Cardiac septum (tissue), 1 donor: ENCODE data around the gene SRPK1. TPM values are rescaled to one million over a fixed set of nuclear protein-coding genes. Genes with fewer than 3 reads are reported as not detected.
"Not testable (repeated sequence)": the region's sequence is repeated elsewhere in the genome, so short reads cannot be mapped to it uniquely, and the experiment has no call there.

Experiments
- DNase-seq: peaks from one replicate; pipeline ENCODE4 v3.0.0-alpha.2; 2020; ENCODE audit warnings: low spot score
- intact Hi-C: fragments of 100-400 bp; cut with DNase I; formaldehyde crosslinking; loops from one replicate; pipeline ENCODE4 v1.14.0; 2022
- total RNA-seq: library from RNA; stranded (reverse); fragmentation: NEBNext Ultra II Directional; extraction: Animal tissue kit (Norgen Biotek cat#: 25700); gene quantifications from one replicate; pipeline ENCODE4 v1.2.1, GENCODE V29; 2021
- donor health status: DM: no; HTN: no; CAD: no.

The SRPK1 gene
- total RNA-seq, 1 donor from 2014 or later = 20.4 TPM

DNA sequence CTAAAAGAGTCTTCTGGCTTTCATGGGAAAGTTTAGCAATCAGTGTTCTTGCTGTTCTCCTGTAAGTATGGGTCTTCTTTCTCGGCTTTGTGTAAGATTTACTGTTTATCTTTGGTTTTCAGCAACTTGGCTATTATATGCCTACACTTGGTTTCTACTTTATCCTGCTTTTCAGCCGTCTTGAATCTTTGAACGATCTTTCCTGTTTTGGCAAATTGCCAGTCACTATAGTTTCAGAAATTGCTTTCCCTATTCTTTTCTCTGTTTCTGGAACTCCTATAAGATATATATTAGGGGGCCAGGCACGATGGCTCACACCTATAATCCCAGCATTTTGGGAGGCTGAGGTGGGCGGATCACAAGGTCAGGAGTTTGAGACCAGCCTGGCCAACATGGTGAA lies 14.6 kb upstream of the SRPK1 start:
- intact Hi-C loops = no loop called here
- DNase-seq = no peak

DNA sequence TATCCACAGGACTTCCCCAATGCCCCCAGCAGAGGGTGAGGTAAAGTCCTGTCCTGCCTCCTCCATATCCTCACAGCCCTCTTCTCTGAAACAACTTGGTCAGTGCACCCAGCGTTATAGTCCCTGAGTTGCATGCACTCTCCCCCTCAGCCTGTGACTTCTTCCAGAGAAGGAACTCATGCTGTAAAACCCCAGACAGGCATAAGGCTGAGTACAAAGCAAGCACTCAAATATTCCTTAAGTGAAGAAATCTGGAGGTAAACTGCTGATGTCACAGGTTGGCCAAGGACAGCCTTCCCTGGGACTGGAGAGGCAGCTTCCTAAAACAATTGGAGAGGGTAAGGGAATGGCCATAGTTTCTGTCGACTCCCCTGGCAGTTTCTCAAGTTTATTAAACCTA lies 12.9 kb upstream of the SRPK1 start:
- intact Hi-C loops = no loop called here

DNA sequence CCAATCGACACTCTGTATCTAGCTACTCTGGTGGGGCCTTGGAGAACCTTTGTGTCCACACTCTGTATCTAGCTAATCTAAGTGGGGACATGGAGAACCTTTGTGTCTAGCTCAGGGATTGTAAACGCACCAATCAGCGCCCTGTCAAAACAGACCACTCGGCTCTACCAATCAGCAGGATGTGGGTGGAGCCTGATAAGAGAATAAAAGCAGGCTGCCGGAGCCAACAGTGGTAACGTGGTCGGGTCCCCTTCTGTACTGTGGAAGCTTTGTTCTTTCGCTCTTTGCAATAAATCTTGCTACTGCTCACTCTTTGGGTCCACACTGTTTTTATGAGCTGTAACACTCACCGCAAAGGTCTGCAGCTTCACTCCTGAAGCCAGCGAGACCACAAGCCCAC lies 11.0 kb upstream of the SRPK1 start:
- DNase-seq, intact Hi-C loops: not testable (repeated sequence)

More for the DNA sequence above, 12.9 kb upstream of the SRPK1 start:
- DNase-seq = no peak

DNA sequence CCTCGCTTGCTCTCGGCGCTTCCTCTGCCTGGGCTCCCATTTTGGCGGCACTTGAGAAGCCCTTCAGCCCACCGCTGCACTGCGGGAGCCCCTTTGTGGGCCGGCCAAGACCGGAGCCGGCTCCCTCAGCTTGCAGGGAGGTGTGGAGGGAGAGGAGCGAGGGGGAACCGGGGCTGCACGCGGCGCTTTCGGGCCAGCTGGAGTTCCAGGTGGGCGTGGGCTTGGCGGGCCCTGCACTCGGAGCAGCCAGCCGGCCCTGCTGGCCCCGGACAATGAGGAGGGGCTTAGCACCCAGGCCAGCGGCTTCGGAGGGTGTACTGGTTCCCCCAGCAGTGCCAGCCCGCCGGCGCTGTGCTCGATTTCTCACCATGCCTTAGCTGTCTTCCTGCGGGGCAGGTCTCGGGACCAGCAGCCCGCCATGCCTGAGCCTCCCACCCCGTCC lies 10.2 kb upstream of the SRPK1 start:
- intact Hi-C loops = no loop called here
- no peak for DNase-seq

DNA sequence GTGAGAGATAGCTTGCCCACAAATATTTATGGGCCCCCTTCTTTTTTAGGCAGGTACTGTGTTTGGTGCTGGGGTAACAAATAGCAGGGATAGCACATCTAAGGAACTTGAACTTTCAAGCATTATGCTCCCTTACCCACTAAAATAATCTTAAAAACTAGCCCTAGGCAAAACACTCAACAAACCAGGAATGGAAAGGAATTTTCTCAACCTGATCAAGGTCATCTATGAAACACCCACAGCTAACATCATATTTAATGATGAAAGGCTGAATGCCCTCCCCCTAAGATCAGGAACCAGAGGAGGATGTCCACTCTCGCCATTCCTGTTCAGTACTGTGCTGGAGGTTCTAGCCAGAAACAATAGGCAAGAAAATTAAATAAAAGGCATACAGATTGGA lies 8.7 kb upstream of the SRPK1 start:
- no peak for DNase-seq
- intact Hi-C loops = no loop called here

DNA sequence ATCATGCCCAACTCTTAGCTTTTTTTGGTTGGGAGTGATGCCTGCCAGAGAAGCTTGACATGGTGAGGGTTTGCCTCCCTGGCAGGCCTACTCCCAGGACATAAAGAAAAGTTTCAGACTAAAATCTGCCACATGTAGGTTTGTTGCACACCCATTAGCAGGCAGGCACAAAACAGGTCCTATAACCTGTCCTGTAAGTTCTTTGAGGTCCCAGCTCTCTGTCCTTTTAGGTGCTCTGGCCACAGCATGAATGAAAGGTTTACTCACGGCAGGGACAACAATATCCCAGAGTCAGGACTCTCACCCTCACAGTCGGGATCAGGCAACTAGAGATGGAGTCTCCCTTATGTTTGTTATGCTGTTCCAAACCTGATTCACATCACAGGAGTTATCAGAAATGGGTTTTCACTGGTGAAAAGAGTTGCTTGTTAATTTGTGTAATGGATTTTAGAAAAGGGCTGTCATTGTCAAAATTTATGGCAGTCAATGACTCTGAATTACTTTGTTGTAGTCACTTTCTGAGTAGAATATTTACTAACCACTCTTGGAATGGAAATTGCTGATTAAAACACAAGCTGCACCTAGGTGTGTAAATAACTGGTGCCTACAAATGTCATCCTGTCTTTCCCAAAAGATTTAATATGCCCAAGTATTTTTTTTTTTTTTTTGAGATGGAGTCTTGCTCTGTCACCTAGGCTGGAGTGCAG lies 5.8 kb upstream of the SRPK1 start:
- intact Hi-C loops = no loop called here
- no peak for DNase-seq

DNA sequence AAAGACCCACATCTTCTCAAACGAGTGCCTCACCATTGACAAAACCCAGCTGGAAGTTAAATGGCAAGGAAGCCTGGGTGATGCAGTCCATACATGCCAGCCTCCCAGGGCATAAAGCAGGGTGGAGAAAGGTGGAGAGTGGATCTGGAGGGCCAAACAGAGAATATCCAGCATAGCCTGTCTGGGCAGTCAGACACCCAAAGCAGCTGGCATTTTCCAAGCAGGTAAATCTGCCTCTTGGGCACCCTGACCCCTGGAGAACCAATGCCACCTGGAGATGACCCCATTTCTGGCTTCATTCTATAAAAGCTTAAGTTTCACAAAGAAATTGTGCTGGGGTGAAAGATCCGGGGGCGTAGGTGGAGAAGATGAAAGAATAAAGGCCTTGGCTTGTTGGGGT lies 5.1 kb upstream of the SRPK1 start:
- DNase-seq = no peak
- intact Hi-C loops = no loop called here

DNA sequence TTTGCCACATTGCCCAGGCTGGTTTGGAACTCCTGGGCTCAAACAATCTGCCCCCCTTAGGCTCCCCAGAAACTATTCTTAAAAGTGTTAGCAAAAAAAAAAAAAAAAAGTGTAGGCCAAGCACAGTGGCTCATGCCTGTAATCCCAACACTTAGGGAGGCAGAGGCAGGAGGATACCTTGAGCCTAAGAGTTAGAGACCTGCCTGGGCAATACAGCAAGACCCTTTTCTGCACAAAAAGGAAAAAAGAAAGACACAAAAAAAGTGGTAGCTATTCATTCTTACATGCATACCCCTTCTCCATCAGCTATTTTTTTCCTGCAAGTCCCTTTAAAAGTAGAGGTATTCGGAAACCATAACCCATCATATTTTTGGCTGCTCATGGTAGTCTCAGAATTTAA lies 3.2 kb upstream of the SRPK1 start:
- intact Hi-C loops = no loop called here

DNA sequence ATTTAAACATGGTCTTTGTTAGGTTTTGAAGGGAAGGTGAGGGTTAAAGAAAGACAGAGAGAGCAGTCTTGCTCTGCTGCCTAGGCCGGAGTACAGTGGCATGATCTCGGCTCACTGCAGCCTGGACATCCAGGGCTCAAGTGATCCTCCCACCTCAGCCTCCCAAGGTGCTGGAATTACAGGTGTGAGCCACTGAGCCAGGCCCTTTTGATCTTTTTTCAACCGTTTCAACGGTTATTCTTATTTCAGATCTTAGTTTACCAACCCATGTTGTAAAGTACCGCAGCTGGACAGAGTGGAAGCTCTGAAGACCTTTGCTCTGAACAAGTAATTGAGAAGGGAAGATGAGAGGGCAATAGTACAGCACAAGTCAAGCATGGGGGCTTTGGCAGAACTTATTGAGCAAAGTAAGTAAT lies 1.2 kb upstream of the SRPK1 start:
- intact Hi-C loops = no loop called here
- no peak for DNase-seq

More for the DNA sequence above, 3.2 kb upstream of the SRPK1 start:
- no peak for DNase-seq

DNA sequence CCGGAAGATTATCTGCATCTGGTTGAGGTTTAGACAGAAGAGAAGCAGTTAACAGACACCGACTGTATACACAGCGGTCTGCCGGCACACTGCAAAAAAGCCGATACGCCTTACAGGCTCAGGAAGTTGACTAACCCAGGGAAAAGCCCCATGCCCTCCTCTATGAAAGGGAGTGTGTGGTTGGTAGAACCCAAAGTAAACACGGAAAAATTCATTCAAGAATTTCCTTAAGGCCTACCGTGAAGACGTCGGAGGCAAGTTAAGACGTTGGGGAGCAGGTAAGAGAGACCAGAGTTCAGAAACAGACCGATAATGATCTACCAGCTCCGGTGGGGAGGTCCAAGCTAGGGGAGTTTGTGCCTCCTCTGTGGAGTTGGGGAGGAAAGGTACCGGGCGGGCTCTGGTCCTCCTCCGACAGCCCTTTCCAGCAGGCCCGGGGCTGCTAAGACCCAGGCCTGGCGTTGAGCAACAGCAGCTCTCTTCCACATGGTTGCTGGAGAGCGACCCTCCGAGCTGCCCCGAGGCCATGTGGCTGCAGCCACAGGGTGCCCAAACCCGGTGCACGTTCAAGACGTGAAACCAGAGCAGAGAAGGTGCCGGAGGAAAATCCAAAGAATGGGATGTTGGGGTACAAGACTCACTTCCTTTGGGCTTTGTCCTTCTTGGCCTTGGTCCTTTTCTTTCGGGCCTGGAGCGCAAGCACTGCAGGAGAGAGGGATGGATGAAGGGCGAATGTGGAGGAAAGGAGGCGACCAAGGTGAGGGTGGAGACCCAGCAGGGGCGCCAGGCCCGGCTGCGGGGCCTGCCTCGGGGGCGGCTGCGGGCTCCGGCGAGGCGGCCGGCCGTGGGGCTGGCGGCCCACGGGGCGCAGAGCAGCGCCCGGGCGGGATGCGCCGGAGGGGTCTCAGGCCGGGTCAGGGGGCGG lies 809 bp downstream of the SRPK1 start:
- no peak for DNase-seq
- intact Hi-C loops = no loop called here

DNA sequence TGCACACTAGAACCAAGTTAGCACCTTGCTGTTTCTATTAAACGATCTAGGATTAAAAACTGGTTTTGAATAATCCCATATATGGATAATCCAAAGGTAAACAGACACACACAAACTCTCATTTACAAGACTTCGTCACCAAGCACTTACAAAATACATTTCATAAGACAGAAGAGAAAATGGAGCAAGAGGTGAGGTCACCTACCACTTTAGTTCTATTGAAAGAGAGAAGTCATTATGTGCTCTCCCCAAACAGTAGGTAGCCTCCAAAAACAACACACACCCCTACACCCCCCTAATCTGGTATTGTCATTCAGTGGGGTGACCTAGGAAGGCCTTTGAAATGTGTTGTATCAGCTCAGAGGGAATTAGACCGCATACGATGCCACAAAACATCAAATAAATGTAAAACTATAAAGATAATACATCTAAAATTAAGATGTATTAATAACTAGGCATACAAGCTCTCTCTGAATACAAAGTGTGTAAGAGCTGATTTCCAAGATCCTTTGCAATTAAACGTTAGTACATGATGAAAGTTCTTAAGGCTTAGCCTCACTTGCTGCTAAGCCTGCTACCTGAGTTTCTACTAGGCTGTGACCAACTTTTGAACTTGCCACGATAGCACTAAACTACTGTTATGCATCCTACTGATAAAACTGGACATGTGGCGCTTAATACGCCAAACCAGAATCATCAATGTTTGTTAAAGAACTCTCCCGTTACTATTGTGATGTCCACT lies 1.6 kb downstream of the SRPK1 start:
- DNase-seq = no peak
- intact Hi-C loops = no loop called here

DNA sequence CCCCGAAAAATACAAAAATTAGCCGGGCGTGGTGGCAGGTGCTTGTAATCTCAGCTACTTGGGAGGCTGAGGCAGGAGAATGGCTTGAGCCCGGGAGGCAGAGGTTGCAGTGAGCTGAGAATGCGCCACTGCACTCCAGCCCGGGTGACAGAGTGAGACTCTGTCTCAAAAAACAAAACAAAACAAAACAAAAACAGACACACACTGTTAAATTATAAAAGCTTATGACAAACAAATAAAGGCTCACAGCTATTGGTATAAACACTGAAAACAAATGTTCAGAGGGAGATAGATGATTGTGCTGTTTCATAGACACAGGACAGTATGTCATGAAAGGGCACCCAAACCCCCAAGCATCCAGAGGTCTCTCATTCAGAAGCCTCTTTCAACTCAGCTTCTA lies 4.0 kb downstream of the SRPK1 start:
- DNase-seq, intact Hi-C loops: not testable (repeated sequence)

DNA sequence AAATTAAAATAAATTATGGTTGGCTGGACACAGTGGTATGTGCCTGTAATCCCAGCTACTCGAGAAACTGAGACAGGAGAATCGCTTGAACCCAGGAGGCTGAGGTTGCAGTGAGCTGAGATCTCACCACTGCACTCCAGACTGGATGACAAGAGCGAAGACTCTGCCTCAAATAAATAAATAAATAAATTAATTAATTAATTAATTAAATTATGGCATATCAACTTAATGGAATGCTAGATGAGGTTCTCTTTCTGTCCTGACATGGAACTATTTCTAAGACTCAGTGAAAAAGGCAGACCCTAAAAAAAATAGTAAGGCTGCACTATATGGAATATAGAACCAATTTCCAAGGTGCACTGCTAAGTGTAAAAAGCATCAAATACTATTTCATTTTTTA lies 4.8 kb downstream of the SRPK1 start:
- intact Hi-C loops = no loop called here
- DNase-seq = no peak

DNA sequence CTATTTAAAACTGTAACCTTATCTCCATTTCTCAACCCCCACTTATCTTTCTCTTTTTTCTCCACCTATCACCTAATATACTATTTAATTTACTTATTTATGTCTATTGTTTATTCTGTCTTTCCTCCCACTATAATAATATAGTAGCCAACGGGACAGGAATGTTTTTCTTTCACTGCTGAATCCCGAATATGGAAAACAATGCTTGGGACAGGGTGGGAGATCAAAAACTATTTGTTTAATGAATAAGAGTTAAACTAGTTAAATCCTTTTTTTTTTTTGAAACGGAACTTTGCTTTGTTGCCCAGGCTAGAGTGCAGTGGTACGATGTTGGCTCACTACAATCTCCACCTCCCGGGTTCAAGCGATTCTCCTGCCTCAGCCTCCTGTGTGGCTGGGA lies 6.4 kb downstream of the SRPK1 start:
- DNase-seq = no peak
- intact Hi-C loops = no loop called here

DNA sequence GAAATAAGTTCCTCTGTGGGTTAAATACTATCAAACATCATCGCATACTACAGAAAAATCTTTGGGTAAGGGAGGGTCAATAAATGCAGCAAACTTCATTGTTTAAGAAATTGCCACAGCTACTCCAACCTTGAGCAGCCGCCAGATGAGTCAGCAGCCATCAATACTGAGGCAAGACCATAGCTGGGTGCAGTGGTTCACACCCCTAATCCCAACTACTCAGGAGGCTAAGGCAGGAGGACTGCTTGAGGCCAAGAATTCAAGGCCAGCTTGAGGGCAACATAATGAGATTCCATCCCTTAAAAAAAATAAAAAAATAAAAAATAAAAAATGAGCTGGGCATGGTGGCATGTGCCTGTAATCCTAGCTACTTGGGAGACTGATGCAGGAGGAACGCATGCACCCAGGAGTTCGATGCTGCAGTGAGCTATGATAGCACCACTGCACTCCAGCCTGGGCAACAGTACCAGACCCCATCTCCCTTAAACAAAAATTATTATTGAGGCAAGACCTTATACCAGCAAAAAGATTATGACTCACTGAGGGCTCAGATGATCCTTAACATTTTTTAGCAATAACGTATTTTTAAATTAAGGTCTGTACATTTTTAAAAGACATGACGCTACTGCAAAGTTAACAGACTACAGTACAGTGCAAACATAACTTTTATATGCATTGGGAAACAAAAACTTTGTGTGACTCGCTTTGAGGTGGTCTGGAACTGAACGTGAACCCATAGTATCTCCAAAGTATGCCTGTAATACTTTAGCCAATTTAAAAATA lies 8.8 kb downstream of the SRPK1 start:
- no peak for DNase-seq
- intact Hi-C loops = no loop called here

DNA sequence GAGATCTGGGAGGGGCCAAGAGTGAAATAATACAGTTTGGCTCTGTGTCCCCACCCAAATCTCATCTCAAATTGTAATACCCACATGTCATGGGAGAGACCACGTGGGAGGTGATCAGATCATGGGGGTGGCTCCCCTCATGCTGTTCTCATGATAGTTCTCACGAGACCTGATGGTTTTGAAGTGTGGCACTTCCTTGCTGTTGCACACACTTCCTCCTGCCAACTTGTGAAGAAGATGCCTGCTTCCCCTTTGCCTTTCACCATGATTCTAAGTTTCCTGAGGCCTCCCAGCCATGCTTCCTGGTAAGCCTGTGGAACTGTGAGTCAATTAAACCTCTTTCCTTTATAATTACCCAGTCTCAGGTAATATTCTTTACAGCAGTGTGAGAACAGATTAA lies 11.3 kb downstream of the SRPK1 start:
- DNase-seq, intact Hi-C loops: not testable (repeated sequence)

DNA sequence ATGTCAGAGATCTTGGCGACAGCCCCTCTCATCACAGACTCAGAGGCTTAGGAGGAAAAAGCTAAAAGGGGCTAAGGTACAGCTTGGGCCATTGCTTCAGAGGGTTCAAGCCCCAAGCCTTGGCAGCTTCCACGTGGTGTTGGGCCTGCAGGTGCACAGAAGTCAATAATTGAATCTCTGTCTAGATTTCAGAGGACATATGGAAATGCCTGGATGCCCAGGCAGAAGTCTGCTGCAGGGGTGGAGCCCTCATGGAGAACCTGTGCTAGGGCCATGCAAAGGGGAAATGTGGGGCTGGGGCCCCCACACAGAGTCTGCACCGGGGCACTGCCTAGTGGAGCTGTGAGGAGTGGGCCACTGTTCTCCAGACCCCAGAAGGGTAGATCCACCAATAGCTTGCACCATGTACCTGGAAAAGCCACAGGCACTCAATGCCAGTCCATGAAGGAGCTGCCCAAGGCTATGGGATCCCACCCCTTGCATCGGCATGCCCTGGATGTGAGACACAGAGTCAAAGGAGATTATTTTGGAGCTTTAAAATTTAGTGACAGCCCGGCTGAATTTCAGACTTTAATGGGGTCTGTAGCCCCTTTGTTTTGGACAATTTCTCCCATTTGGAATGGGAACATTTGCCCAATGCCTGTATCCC lies 12.0 kb downstream of the SRPK1 start:
- intact Hi-C loops, DNase-seq: not testable (repeated sequence)

DNA sequence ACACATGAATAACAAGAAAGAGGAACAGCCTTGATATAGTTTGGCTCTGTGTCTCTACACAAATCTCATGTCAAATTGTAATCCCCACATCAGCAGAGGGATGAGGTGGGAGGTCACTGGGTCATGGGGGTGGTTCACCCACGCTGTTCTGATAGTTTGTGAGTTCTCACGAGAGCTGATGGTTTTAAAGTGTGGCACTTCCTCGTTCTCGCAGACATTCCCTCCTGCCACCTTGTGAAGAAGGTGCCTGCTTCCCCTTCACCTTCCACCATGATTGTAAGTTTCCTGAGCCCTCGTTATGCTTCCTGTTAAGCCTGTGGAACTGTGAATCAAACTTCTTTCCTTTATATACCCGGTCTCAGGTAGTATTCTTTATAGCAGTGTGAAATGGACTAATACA lies 13.1 kb downstream of the SRPK1 start:
- no peak for DNase-seq
- intact Hi-C loops = no loop called here

DNA sequence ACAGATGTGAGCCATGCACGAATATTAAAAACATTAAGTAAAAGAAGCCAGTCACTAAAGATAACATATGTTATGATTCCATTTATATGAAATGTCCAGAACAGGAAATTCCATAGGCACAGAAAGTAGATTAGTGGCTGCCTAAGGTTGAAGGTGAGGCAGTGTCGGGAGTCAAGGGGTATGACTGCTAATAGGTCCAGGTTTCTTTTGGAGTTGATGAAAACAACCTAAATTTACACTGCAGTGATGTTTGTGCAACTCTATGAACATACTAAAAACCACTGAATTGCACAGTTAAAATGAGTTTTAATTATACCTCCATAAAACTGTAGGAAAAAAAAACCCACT lies 14.4 kb downstream of the SRPK1 start:
- intact Hi-C loops = no loop called here
- no peak for DNase-seq
